Superior temporal gyrus (tissue), 1 donor: ENCODE data around the gene CABLES1.
A peak's percentile ranks its signal among the peaks of the same experiment; 100 is the strongest.
"Not testable (repeated sequence)": the region's sequence is repeated elsewhere in the genome, so short reads cannot be mapped to it uniquely, and the experiment has no call there.

Experiments
- DNase-seq: peaks from one replicate; pipeline ENCODE4 v3.0.0-alpha.2; 2016; ENCODE audit errors: extremely low spot score

The CABLES1 gene

GRCh38 chr18:23241833-23242496 is 106.7 kb downstream of the CABLES1 start:
- not testable (repeated sequence) for DNase-seq

- DNase-seq = no peak
Observed at GRCh38 chr18:23243178-23243577, 107.9 kb downstream of the CABLES1 start.

- DNase-seq = no peak
Observed at GRCh38 chr18:23243816-23244215, 108.5 kb downstream of the CABLES1 start.

GRCh38 chr18:23244401-23244800 is 109.1 kb downstream of the CABLES1 start:
- DNase-seq = peak; percentile 47

GRCh38 chr18:23245461-23245860 is 110.2 kb downstream of the CABLES1 start:
- DNase-seq = no peak

GRCh38 chr18:23247331-23247730 is 112.0 kb downstream of the CABLES1 start:
- DNase-seq = no peak

GRCh38 chr18:23247896-23248295 is 112.6 kb downstream of the CABLES1 start:
- no peak for DNase-seq

- no peak for DNase-seq
Observed at GRCh38 chr18:23248826-23249225, 113.5 kb downstream of the CABLES1 start.

- DNase-seq = no peak
Observed at GRCh38 chr18:23249348-23249747, 114.1 kb downstream of the CABLES1 start.

- DNase-seq = no peak
Observed at GRCh38 chr18:23250893-23251656, 115.8 kb downstream of the CABLES1 start.

GRCh38 chr18:23253630-23254029 is 118.3 kb downstream of the CABLES1 start:
- DNase-seq = no peak

- DNase-seq = no peak
Observed at GRCh38 chr18:23257137-23257536, 121.9 kb downstream of the CABLES1 start.

GRCh38 chr18:23257686-23258565 is 122.6 kb downstream of the CABLES1 start:
- no peak for DNase-seq

GRCh38 chr18:23258566-23259469 is 123.5 kb downstream of the CABLES1 start:
- no peak for DNase-seq

- peak; percentile 12 for DNase-seq
Observed at GRCh38 chr18:23259701-23260681, 124.7 kb downstream of the CABLES1 start.

- DNase-seq = no peak
Observed at GRCh38 chr18:23260926-23261590, 125.8 kb downstream of the CABLES1 start.

- no peak for DNase-seq
Observed at GRCh38 chr18:23263551-23264235, 128.4 kb downstream of the CABLES1 start.

- DNase-seq = no peak
Observed at GRCh38 chr18:23265682-23266399, 130.6 kb downstream of the CABLES1 start.
